GM21367 (cell line): Measurements from ENCODE around the gene GMDS.

ENCODE experiments used
- ATAC-seq: cut with Tn5 transposase; IDR thresholded peaks from one replicate; pipeline ENCODE4 v1.9.1; 2021; ENCODE audit not compliant: unreplicated experiment

GMDS gene

DNA sequence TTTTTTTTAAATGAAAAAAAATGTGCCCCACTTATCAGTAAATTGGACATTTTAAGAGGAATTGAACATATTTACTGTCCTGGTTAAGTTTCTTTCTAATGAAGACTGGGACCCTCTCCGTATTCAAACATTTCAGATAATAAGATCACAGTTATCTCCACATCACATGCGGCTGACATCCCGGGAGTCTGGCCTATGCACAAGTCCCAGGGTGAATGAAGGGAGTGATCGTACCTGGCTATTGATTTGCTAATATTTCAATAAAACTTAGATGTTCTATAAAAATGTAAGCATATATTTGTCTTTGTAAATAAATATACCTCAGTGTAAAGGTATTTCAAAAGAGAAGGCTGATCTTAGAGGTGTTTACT lies 577.6 kb downstream of the GMDS start:
- ATAC-seq, result no peak

DNA sequence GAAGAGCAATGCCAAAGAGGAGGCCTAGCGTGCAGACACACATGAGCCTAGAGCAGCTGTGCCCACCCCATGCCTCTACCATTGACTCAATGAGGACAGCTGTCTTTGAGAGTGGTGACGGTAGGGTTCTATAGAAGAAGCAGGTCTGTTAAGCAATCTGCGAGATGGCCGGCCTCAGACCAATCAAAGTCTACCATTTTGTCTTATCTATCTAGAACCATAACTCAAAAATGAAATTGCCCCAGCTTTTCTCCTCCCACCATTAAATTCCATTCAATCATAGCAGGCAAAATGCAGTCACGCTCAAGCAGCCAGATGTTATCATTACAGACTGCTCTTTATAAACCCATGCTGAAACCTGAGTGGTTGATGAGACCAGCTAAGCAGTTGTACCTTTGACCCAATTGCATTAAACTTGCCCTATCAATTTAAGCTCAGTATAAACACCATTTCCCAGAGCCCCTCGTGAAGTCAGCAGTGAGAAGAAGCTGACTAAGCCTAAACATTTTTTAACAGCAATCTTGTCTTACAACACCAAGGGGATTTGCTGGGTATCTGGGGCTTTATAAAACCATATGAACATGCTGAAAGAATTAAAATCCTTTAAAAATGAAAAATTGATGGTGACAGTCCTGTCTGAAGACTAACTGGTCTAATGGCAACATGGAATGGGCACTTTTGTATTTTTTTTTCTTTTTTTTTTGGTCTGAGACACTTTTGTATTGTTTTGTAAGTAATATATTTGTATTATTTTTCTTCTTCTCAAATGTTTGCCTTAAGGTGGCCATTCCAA lies 578.2 kb downstream of the GMDS start:
- ATAC-seq, result no peak

DNA sequence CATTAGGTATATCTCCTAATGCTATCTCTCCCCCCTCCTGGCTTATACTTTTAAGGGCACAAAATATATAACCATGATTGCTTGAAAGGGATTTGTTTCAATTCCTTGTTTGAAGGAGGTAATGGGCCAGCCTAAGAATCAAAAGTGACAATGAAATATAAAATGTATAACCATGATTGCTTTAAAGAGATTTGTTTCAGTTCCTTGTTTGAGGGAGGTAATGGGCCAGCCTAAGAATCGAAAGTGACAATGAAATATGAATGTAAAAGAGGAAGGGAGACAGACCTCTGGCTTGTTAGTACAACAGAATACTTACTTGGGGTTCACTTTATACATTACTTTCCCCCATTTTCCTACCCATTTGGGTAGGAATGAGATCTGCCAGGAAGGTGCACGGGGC lies 580.2 kb downstream of the GMDS start:
- ATAC-seq, result peak; percentile 92

DNA sequence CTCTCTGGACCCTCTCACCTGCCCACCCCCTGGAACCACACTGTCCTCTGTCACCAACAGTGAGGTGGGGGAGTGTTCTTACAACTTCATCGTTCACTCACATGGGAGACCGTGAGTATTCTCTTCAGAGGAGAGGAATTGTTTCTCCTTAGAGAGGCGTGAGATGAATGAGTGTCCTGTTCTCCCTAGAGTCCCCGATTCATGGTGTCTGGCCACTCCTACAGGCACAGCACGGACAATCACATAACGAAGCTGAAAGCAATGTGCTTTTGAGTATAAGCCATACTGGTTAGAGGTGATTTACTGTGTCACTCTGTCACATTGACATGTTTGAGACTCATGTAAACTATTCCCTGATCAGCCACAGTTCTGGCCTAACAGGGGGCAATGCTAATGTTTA lies 581.1 kb downstream of the GMDS start:
- no peak for ATAC-seq

DNA sequence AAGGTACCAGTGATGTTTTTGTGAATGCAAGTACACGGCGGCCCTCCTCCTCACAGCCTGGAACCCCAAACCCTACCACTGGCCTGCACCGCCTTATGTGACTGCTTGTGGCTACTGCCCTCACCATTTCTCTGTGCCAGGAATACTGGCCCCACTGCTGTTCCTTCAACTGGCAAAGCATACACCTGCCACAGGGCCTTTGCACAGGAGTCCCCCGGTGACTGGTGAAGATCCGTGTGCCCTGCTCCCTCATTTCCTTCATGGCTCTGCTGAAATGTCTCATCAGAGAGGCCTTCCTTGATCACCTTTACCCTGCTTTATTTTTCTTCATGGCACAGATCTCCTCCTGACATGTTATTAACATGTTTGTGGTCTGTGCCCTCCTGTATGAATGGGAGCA lies 581.9 kb downstream of the GMDS start:
- no peak for ATAC-seq

DNA sequence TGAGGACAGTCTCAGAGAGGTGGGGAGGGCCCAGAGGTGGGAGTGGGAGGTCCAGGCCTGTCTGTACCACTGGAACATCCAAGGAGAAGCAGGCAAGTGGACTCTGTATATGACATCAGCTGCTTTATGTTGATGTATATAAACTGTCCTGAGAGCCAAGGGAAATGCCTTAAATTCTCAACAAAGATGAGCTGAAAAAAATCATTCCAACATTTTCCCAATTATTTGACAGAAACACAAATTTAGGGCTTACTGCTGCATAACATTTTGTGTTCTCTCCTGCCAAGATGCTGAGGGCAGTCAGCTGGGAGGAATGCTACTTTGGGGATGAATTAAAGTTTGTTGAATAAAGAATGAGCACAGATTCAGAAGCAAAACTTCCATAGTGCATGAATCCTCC lies 582.9 kb downstream of the GMDS start:
- no peak for ATAC-seq

DNA sequence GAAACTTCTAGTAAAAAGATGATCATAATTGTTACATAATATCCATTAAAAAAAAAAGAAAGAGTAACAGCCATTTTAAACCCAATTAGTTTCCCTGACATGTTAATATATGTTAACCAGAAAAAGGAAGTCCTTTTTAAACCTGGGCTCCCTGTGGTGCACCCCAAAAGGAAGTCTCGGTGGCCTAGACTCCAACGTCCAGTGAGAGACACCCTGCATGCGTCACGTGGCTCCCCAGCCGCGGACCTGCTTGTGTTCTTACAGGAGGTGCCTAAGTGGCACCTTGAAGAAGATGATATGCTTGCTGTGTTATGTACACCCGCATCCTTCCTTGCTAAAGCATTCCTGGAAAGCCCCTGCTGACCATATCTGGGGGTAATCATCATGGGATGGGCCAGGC lies 585.6 kb downstream of the GMDS start:
- no peak for ATAC-seq

DNA sequence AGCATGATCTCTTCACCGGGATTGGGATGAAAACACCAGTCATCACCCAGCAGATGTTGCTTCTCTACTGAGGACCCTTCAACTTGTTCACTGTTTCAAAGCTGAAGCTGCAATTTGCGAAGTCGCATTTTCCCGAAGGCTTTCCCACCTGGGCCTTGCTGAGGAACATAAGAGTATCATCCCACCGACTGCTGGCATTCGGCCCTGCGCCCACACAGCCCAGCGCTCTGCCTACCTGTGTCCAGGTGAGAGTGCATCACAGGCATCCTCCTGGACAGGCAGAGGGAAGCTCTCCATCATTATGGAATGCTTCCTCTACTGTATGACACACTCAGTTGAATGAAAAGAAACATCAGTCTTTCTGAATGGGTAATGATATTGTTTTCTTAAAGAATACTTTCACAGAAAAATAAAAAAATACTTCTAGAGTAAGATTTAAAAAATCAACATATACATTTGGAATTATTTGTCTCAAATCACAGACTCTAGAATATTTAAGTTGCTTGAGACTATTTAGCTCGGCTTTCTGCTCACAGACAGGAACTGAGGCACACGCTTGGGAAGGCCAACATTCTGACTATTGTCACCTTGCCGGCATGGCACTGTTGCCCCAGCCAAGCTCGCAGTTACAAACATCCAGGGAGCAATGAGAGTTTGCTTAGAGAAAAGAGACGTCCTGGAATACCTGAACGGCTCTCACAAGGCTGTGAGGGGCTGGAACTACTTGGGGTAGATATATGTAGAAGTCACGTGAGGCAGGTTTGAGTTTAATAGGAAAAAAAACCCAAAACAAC lies 587.0 kb downstream of the GMDS start:
- no peak for ATAC-seq

DNA sequence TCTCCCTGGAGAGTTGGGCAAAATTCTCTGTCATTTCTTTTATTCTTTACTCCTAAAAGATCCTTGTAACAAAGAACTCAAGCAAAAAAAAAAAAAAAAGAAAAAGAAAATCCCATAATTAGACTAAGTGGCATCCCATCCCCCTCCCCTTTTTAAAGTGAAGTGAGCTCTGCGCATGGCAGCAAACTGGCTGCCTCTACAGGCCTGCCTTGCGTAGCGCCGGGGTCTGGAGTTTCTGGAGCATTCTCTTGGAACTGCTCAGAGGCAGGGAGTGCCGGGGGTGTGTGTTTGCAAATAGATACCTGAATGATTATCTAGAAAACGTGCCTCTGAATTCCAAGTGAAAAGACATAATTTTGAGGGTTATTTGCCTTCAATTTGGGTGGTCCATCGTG lies 587.6 kb downstream of the GMDS start:
- no peak for ATAC-seq

DNA sequence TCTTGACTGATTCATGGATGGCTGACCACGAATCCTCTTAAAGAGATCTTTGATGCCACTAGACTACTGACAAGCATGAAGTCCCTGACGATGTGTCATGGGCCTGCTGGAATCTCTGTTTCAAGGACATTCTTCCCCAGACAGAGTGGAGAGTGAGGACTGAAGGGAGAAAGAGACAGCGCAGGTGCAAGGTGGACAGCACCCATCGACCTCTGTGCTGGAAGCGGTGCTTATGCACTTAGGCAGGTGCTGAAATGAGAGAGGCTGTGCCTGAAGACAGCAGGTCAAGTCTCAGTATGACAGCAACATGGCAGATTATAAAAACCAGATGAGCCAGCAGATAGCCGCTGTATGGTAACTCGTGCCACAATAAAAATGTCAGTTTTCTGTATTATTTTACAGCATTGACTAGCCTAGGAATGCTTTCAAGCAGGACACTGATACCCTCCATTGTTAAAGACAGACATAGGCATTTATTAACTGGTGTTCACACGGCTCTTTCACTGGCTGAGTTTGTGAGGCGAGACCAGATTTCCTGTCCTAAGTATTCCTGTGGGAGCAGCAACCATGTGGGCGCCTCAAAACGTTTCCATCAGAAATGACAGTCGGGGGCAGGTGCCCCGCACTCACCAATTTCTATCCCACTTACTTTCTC lies 588.2 kb downstream of the GMDS start:
- ATAC-seq, result no peak

DNA sequence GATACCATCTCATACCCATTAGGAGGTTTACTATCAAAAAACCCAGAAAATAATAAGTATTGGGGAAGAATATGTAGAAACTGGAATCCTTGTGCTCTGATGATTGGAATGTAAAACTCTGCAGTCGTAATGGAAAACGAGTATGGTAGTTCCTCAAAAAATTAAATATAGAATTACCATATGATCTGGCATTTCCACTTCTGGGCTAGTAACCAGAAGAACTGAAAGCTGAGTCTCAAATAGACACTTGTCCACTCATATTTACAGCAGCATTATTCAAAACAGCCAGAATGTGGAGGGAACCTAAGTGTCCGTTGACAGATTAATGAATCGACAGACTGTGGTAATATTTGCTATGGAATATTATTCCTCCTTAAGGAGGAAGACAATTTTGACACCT lies 591.4 kb downstream of the GMDS start:
- no peak for ATAC-seq

DNA sequence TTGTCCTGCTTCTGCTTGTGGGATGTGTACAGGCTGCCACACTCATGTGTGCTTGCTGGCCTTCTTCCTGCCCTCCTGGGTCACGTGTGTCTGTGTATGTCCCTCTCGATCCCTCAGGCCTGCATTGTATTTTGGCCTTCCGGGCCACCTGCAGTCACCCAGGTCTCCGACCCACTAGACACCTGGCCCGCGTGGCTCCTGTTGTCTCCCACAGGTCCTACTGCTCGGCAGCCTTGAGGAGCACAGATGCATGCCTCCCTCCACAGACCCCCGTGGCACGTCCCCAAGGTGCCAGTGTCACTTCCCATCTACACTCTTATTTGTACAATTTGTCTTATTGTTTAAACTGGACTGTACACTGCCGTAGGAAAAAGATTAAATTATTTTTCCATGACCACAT lies 592.6 kb downstream of the GMDS start:
- no peak for ATAC-seq

DNA sequence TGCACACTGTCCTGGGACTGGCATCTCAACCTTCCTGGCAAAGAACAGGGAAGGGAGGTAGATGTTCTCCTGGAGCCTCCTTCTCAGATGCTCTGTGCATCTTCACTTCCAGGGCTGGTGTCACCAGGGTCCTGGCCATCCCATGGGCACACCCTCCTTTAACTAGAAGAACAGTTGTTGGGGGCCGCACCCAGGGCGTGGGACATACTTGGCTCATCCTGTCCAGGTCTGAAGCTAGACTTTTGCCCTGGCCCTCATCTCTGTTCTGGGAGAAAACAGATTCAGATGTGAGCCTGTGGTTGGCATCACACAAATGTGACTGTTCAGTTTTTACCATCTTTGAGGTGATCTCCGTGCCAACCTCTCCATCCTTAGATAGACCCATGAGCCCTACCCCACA lies 594.0 kb downstream of the GMDS start:
- ATAC-seq, result no peak

DNA sequence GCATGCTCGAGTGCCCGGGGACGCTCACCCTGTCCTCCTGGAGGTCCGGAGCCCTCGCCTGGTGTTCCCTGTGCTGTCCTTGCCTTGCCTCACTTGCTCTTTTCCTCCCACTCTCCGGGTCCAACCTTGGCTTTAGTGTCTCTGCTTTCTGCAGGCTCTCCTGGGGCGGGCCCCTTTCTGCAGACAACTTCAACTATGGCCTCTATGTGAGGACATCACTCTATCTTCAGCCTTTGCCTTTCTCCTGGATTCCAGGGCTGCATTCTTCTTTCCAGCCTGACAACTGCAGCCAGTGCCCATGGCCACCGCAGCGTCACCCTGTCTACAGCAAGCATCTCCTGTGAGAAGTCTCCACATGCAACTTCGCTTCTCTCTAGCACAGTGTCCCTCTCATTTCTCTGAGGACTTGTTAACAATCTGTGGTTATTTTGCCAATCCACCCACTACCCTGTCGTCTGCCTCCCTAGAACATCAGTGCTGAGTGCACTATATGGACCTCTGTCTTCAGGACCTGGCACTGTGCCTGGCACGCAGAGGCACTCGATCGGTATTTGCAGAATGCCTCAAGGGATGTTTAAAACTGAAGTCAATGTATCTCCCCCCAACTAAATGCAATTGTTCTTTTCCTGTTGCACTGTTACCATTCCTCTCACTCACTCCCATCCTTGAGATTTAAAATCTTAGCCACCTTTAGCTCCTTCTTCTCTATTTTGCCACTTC lies 599.8 kb downstream of the GMDS start:
- ATAC-seq, result no peak

DNA sequence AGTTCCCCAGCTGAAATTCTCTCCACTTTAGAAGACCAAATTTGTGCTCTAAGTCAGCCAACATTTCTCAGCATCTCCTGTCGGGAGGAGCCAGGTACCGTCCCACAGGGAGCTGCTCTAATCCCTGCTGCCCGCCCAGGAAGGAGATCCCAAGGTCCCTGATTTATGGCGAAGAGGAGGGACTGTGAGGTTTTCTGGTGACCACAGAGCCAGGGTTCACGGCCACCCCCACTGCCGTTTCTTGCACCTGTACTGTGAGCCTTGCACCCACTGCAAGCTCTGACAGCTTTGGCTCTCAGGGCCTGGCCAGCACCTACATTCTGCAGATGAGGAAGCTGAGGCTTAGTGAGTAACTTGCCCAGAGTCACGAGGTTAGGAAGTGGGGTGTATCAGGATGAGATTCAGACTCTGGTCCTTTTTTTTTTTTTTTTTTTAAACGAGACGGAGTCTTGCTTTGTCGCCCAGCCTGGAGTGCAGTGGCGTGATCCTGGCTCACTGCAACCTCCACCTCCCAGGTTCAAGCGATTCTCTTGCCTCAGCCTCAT lies 600.8 kb downstream of the GMDS start:
- no peak for ATAC-seq

DNA sequence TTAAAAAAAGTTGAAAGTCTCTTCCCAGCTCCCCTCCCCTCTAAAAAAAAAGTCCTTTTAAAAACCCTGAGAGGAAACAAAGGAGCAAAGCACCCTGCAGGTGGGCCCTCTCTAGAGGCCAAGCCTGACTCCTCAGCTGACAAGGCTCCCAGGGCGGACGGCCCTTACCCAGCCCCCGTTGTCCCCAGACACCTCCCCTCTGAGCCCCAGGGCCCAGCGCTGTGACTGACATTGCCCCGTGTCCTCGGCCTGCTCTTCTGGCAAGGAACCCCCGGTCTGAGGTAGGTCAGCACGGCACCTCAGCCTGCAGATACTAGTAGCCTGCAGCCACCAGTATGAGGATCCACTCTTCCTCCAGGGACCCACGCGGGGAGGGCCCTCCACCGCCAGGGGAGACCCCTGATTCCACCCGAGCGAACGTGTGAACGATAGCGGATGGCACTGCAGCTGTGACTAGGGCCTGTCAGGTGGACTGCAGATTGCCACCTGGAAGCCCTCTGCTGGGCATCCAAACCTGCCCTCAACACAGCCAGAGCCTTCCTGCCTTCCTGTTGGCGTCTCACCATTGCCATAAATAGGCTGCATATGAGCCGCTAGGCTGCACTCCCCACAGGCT lies 601.5 kb downstream of the GMDS start:
- no peak for ATAC-seq

DNA sequence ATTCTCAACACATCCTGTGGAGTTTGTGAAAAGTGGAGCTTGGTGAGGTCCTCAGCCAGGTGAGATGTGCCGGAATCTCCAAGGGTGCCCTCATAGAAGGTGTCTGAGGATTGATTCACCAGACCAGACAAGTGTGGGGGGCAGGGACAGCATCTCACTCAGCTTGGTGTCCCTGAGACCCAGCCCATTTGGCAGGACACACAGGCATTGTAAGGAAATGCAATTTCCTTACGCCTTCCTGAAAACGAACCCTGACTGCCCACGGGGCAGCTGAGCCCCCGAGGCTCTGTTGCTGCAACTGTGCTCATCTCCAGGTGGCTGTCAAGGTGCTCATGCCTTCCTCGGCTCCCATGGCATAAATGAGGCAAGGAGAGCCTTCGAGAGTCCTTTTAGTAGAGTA lies 602.3 kb downstream of the GMDS start:
- no peak for ATAC-seq

DNA sequence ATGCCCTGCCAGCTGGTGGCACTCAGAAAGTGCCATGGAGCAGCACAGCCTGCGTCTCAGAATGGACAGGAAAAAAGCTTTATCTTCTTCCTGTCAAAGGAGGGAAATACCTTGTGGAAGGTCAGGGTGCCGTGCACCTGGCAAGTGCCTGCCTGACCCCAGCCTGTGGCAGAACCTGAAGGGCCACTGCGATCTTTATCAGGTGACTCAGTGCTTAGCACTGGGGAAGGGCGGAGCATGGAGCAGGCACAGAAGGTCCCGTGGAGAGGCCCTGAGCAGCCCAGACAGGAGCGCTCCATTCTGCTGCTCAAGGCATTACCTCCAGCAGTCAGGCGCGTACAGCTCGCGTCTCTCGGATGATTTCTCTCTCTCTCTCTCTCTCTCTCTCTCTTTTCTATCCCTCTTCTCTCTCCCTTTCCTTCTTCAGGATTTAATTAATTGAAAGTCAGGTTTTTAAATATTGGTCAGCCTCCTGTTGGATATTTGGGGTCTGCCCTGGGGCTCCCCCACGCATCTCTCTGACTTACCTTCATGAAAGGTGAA lies 604.0 kb downstream of the GMDS start:
- no peak for ATAC-seq

DNA sequence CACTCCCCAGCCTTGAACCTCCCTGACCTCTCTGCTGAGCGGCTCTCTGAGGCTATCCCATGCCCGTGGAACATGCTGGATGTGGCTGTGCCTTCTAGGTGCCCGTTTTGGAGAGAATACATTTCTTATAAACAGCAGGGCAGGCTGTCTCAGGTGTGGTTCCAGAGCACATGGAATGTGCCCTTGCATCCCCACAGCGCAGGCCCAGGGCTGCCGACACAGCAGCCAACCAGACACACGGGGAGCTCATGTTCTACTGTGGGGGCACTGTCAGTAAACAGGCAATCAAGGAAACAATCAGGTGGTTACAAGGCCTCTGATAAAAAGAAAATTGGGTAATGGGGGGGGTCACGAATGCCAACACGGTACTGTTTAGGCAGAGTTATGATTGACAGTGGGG lies 604.9 kb downstream of the GMDS start:
- no peak for ATAC-seq

DNA sequence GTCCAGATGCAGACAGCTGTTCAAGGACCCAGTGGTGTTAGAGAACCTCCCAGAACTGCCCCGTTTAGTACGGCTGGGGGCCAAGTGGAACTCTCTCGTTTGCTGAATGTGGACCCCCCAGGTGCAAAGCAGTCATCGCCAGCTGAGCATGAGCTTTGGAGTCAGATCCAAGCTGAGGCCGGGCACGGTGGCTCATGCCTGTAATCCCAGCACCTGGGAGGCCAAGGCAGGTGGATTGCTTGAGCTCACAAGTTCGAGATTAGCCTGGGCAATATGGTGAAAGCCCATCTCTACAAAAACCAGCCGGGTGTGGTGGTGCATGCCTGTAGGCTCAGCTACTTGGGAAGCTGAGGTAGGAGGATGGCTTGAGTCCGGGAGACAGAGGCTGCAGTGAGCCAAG lies 606.0 kb downstream of the GMDS start:
- ATAC-seq, result no peak
